GM12878 (cell line): ENCODE data around the gene MYMX. TPM values are rescaled to one million over a fixed set of nuclear protein-coding genes. Genes with fewer than 3 reads are reported as not detected.

Experiments
- CBFB ChIP-seq: IDR thresholded peaks from 2 replicates; pipeline ENCODE4 v1.6.1; 2016; ENCODE audit warnings: antibody characterized with exemption, low read depth
- LARP7 ChIP-seq: fragments of 450-650 bp; IDR thresholded peaks from 2 replicates; pipeline ENCODE4 v1.6.1; 2017; ENCODE audit warnings: mild to moderate bottlenecking
- MYC ChIP-seq: IDR thresholded peaks from 2 replicates; pipeline ENCODE4 v1.6.1; 2011; ENCODE audit warnings: mild to moderate bottlenecking, low read length, moderate library complexity, inconsistent platforms; ENCODE audit not compliant: insufficient read depth, insufficient replicate concordance, insufficient read length, severe bottlenecking
- SREBF1 ChIP-seq: IDR thresholded peaks from 2 replicates; pipeline ENCODE4 v1.6.1; 2012; ENCODE audit warnings: mild to moderate bottlenecking, low read length
- SUZ12 ChIP-seq: fragments of 200-600 bp; sonication (generic); IDR thresholded peaks from one replicate; pipeline ENCODE4 v1.6.1; 2018; ENCODE audit warnings: antibody characterized with exemption, mild to moderate bottlenecking; ENCODE audit not compliant: unreplicated experiment
- TARDBP ChIP-seq: IDR thresholded peaks from 2 replicates; pipeline ENCODE4 v1.6.1; 2016; ENCODE audit warnings: borderline replicate concordance
- polyA plus RNA-seq, 11 experiments: library from polyadenylated mRNA; depleted of rRNA in 4 of 11; unstranded in 6 of 11; stranded (reverse) in 5 of 11; fragments of >200 nt; fragmentation: Nextera tagmentation in 4 of 11; fragmentation: Illumina TruSeq in 1 of 11; extraction: Ambion mirVana in 4 of 11; extraction: Trizol in 1 of 11; gene quantifications; 1 replicate in 1 of 11; 2 replicates in 10 of 11; pipeline versions ENCODE4 v1.2.1 to v1.2.3, GENCODE V29; 2011 to 2016; ENCODE audit warnings: inconsistent platforms in 2 of 11, missing spikeins in 2 of 11, low read depth in 1 of 11
- total RNA-seq, 4 experiments: library from RNA; depleted of rRNA in 3 of 4; stranded (reverse); fragments of >200 nt in 3 of 4; fragmentation: Illumina TruSeq in 1 of 4; extraction: Trizol in 1 of 4; gene quantifications; 2 replicates each; pipeline versions ENCODE4 v1.2.1 to v1.2.3, GENCODE V29; 2013 to 2021
- TF ChIP-seq, protein P1 (sequence below): fragments of 450-650 bp; conservative IDR thresholded peaks from 2 replicates; pipeline ENCODE4 v1.6.1; 2017; ENCODE audit warnings: mild to moderate bottlenecking, moderate library complexity
- TF ChIP-seq, protein P2 (sequence below): fragments of 450-650 bp; IDR thresholded peaks from 2 replicates; pipeline ENCODE4 v1.6.1; 2016; ENCODE audit warnings: mild to moderate bottlenecking

The MYMX gene
- total and polyA plus RNA-seq, 10 of the 15 experiments (the other 5 are each of a cell fraction or from before 2014, with no cell fraction given) = not detected

DNA sequence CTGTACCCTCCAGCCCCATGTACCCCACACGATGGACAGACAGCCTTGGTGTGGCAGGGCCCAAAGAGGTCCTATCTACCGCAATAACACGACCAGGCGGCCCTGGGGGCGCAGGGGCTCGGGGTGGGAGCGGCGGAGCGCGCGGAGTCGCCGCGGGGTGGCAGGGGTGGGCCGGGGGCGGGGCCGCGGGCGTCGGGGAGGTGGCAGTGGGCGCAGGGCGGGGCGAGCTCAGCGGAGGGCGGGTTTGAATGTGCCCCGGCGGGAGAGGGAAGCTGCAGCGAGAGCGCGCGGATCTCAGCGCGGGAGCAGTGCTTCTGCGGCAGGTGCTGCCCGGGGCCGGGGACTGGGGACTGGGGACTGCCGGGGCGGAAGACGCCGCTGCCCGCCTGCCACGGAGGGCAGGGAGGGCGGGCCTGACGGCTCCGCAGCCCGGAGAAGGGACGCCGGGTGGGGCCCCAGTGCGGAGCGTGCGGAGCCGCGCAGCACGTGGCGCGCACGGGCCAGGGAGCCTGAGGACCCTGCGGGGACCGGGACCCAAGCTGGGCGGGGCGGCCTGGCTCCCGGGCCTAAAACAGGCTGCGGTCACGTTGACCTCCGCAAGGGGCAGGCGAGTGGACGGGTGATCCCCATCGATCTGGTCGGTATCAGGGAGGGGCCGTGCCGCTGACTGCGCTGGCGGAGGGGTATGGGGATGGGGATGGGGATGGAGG is 6.7 kb downstream of the MYMX start, which contains the start of gene SLC29A1 (continued):
- TF ChIP-seq MYC = peak; percentile 81
- TF ChIP-seq SUZ12 = no peak
- TF ChIP-seq, protein P1, sequence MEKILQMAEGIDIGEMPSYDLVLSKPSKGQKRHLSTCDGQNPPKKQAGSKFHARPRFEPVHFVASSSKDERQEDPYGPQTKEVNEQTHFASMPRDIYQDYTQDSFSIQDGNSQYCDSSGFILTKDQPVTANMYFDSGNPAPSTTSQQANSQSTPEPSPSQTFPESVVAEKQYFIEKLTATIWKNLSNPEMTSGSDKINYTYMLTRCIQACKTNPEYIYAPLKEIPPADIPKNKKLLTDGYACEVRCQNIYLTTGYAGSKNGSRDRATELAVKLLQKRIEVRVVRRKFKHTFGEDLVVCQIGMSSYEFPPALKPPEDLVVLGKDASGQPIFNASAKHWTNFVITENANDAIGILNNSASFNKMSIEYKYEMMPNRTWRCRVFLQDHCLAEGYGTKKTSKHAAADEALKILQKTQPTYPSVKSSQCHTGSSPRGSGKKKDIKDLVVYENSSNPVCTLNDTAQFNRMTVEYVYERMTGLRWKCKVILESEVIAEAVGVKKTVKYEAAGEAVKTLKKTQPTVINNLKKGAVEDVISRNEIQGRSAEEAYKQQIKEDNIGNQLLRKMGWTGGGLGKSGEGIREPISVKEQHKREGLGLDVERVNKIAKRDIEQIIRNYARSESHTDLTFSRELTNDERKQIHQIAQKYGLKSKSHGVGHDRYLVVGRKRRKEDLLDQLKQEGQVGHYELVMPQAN = peak; percentile 89
- TF ChIP-seq CBFB = no peak
- no peak for TF ChIP-seq TARDBP
- TF ChIP-seq SREBF1 = no peak
- TF ChIP-seq, protein P2, sequence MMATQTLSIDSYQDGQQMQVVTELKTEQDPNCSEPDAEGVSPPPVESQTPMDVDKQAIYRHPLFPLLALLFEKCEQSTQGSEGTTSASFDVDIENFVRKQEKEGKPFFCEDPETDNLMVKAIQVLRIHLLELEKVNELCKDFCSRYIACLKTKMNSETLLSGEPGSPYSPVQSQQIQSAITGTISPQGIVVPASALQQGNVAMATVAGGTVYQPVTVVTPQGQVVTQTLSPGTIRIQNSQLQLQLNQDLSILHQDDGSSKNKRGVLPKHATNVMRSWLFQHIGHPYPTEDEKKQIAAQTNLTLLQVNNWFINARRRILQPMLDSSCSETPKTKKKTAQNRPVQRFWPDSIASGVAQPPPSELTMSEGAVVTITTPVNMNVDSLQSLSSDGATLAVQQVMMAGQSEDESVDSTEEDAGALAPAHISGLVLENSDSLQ = no peak
- no peak for TF ChIP-seq LARP7
